ENCODE data around the gene SDSL.

SDSL gene, protein sequence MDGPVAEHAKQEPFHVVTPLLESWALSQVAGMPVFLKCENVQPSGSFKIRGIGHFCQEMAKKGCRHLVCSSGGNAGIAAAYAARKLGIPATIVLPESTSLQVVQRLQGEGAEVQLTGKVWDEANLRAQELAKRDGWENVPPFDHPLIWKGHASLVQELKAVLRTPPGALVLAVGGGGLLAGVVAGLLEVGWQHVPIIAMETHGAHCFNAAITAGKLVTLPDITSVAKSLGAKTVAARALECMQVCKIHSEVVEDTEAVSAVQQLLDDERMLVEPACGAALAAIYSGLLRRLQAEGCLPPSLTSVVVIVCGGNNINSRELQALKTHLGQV

GRCh38 chr12:113422030-113422885 is at the start of gene SDSL:
Gene SDSL (plus strand): TSS chr12:113422380. CDS start chr12:113427983, 5,603 bp downstream.
- no peaks in the 10 kb centered on the region for H3K36me3 Mint-ChIP-seq
- peak within 1 kb of the TSS; percentile 93 for H3K27ac Mint-ChIP-seq
- peaks cover 27% of the 10 kb centered on the region for H3K27me3 Mint-ChIP-seq
- peak; percentile 95 for ATAC-seq
- no peaks in the 10 kb centered on the region for H3K9me3 Mint-ChIP-seq
- peak within 1 kb of the TSS; percentile 84 for H3K4me3 Mint-ChIP-seq
- H3K4me1 Mint-ChIP-seq, result peaks cover 25% of the 10 kb centered on the region

DNA sequence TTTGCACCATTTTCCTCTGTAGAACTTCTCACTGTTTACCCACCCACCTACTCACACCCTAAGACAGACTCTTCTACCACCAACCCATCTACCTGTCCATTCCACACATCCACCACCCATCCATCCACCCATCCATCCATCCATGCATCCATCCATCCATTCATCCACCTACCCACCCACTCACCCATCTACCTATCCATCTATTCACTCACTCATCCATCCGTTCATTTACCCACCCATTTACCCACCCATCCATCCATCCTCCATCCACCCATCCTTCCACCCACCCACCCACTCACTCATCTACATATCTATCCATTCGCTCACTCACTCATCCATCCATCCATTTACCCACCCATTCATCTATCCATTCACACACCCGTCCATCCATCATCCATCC is 48.7 kb upstream of the SDSL start:
- peaks cover 57% of the 10 kb centered on the region for H3K36me3 Mint-ChIP-seq
- no peaks in the 10 kb centered on the region for H3K27me3 Mint-ChIP-seq

DNA sequence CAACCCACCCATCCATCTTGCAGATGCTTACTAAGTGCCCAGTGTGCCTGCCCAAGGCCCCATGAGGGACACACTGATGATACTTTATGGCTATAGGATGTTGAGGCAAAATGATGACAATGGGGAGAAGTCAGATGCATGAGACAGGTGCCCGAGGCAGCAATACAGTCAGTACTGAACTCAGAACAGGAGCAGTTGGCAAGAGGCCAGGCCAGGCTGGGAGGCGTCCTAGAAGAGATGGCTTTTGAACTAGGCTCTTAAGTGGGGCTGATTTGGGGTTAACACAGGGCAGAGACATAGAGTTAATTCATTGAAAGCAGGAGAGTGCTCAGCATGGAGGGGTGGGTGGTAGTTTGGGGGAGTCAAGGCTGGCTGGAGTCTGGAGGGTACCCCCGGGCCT is 48.2 kb upstream of the SDSL start:
- ATAC-seq, result no peak
- Mint-ChIP-seq H3K4me1 (peaks cover 16% of the 10 kb centered on the region), H3K27me3 (no peaks in the 10 kb centered on the region), H3K9me3 (peaks cover 3% of the 10 kb centered on the region), H3K4me3 (no peak overlapping the region), H3K27ac (no peak overlapping the region), H3K36me3 (peaks cover 57% of the 10 kb centered on the region)

More for the DNA sequence above, 48.7 kb upstream of the SDSL start:
- no peak overlapping the region for H3K27ac Mint-ChIP-seq
- peaks cover 16% of the 10 kb centered on the region for H3K4me1 Mint-ChIP-seq
- no peak overlapping the region for H3K4me3 Mint-ChIP-seq
- no peak for ATAC-seq
- H3K9me3 Mint-ChIP-seq, result peaks cover 3% of the 10 kb centered on the region

GRCh38 chr12:113374823-113375428 is 47.3 kb upstream of the SDSL start:
- ATAC-seq, result no peak
- Mint-ChIP-seq H3K27me3 (no peaks in the 10 kb centered on the region), H3K4me3 (no peak overlapping the region), H3K27ac (no peak overlapping the region), H3K9me3 (peaks cover 3% of the 10 kb centered on the region), H3K36me3 (peaks cover 57% of the 10 kb centered on the region), H3K4me1 (peaks cover 16% of the 10 kb centered on the region)

- H3K36me3 Mint-ChIP-seq, result peaks cover 51% of the 10 kb centered on the region
- H3K27ac Mint-ChIP-seq, result no peak overlapping the region
- no peaks in the 10 kb centered on the region for H3K4me1 Mint-ChIP-seq
- H3K4me3 Mint-ChIP-seq, result no peak overlapping the region
- no peaks in the 10 kb centered on the region for H3K27me3 Mint-ChIP-seq
- ATAC-seq, result no peak
- H3K9me3 Mint-ChIP-seq, result peaks cover 3% of the 10 kb centered on the region
Observed at GRCh38 chr12:113378291-113378690, 43.9 kb upstream of the SDSL start.

- no peaks in the 10 kb centered on the region for H3K9me3 Mint-ChIP-seq
- no peak overlapping the region for H3K27ac Mint-ChIP-seq
- no peak overlapping the region for H3K4me3 Mint-ChIP-seq
- no peaks in the 10 kb centered on the region for H3K27me3 Mint-ChIP-seq
- peaks cover 41% of the 10 kb centered on the region for H3K36me3 Mint-ChIP-seq
- ATAC-seq, result no peak
- H3K4me1 Mint-ChIP-seq, result peaks cover 5% of the 10 kb centered on the region
Observed at GRCh38 chr12:113381220-113381619, 41.0 kb upstream of the SDSL start.

DNA sequence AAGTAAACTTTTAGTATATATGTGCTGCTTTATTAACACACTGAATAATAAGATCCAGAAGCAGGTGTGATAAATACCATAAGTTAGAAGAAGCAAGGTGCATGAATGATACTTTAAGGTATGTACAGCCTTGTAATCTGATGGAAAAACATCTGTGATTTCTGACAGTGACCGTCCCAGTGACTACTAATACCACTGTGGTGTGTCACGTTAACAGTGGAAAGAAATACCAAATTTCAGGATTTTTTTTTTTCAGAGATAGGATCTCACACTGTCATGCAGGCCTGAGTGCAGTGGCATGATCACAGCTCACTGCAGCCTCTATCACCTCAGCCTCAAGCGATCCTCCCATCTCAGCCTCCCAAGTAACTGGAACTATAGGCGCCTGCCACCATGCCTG is 40.0 kb upstream of the SDSL start:
- Mint-ChIP-seq H3K9me3 (no peaks in the 10 kb centered on the region), H3K27me3 (no peaks in the 10 kb centered on the region), H3K36me3 (peaks cover 40% of the 10 kb centered on the region), H3K4me1 (peaks cover 5% of the 10 kb centered on the region), H3K27ac (no peak overlapping the region), H3K4me3 (no peak overlapping the region)
- no peak for ATAC-seq

DNA sequence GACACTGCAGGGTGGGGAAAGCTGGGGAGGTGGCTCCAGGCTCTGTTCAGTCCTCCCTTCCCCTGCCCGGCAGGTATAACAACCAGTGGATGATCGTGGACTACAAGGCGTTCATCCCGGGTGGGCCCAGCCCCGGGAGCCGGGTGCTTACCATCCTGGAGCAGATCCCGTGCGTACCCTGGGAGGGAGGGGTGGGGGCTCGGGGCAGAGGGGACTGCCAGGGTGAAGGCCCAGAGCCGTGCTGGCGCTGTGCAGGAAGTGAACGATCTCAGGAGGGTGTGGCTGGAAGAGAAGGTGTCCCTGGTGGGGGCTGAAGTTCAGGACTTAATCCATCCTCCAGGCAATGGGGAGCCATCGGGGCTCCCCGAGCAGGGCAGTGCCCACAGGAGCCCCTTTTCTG is 37.4 kb upstream of the SDSL start:
- Mint-ChIP-seq H3K4me3 (no peak overlapping the region), H3K27ac (no peak overlapping the region), H3K4me1 (peaks cover 5% of the 10 kb centered on the region), H3K27me3 (no peaks in the 10 kb centered on the region), H3K9me3 (no peaks in the 10 kb centered on the region), H3K36me3 (peaks cover 46% of the 10 kb centered on the region)
- ATAC-seq, result peak; percentile 25

GRCh38 chr12:113385282-113385882 is 36.8 kb upstream of the SDSL start:
- peaks cover 5% of the 10 kb centered on the region for H3K4me1 Mint-ChIP-seq
- peaks cover 43% of the 10 kb centered on the region for H3K36me3 Mint-ChIP-seq
- no peaks in the 10 kb centered on the region for H3K9me3 Mint-ChIP-seq
- no peaks in the 10 kb centered on the region for H3K27me3 Mint-ChIP-seq
- ATAC-seq, result no peak
- H3K27ac Mint-ChIP-seq, result no peak overlapping the region
- H3K4me3 Mint-ChIP-seq, result no peak overlapping the region

DNA sequence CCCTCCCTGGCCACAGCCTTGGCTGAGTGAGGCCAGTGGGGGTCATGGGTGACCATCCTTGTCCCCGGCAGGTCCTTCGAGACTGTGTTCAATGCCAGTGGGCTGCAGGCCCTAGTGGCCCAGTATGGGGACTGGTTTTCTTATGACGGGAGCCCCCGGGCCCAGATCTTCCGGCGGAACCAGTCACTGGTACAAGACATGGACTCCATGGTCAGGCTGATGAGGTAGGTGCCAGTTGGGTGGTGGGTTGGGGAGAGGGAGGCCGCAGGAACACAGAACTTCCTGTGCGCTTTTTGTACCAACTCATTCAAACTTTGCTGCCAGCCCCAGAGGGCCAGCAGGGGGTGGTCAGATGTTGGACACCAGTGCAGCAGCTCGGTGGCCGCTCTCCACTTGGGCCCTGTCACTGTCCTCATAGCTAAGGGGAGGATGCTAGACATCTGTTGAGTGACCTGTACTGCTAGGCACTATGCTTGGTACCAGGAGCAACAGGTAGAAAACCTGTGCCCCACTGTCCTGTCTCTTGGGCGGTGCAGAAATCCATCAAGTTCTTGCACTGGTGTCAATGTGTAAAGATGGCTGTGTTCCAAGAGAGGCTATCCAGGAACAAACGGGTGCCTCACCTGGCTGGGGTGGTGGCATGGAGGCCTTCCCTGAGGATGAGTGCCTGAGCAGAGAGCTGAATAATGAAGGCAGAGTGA is 35.2 kb upstream of the SDSL start:
- Mint-ChIP-seq H3K9me3 (no peaks in the 10 kb centered on the region), H3K4me3 (no peak overlapping the region), H3K36me3 (peaks cover 36% of the 10 kb centered on the region), H3K27me3 (no peaks in the 10 kb centered on the region), H3K27ac (no peak overlapping the region), H3K4me1 (peaks cover 5% of the 10 kb centered on the region)
- ATAC-seq, result no peak

- ATAC-seq, result no peak
- Mint-ChIP-seq H3K4me1 (peaks cover 5% of the 10 kb centered on the region), H3K4me3 (no peak overlapping the region), H3K27ac (no peak overlapping the region), H3K9me3 (no peaks in the 10 kb centered on the region), H3K27me3 (no peaks in the 10 kb centered on the region), H3K36me3 (peaks cover 36% of the 10 kb centered on the region)
Observed at GRCh38 chr12:113387631-113388030, 34.5 kb upstream of the SDSL start.

GRCh38 chr12:113388351-113388750 is 33.8 kb upstream of the SDSL start:
- Mint-ChIP-seq H3K27ac (no peak overlapping the region), H3K27me3 (no peaks in the 10 kb centered on the region), H3K4me3 (no peak overlapping the region), H3K4me1 (peaks cover 5% of the 10 kb centered on the region), H3K9me3 (no peaks in the 10 kb centered on the region), H3K36me3 (peaks cover 36% of the 10 kb centered on the region)
- no peak for ATAC-seq

- no peak for ATAC-seq
- Mint-ChIP-seq H3K4me1 (peaks cover under 1% of the 10 kb centered on the region), H3K4me3 (no peak overlapping the region), H3K36me3 (peaks cover 23% of the 10 kb centered on the region), H3K27ac (no peak overlapping the region), H3K27me3 (no peaks in the 10 kb centered on the region), H3K9me3 (no peaks in the 10 kb centered on the region)
Observed at GRCh38 chr12:113390064-113391043, 31.8 kb upstream of the SDSL start.

GRCh38 chr12:113391145-113391544 is 31.0 kb upstream of the SDSL start:
- Mint-ChIP-seq H3K36me3 (peaks cover 22% of the 10 kb centered on the region), H3K4me3 (no peak overlapping the region), H3K27ac (no peak overlapping the region), H3K9me3 (no peaks in the 10 kb centered on the region), H3K4me1 (no peaks in the 10 kb centered on the region), H3K27me3 (no peaks in the 10 kb centered on the region)
- no peak for ATAC-seq
